ENCODE results near the gene YBX2. TPM values are rescaled to one million over a fixed set of nuclear protein-coding genes. Genes with fewer than 3 reads are reported as not detected.

Gene YBX2
- total and polyA plus RNA-seq, 2 donors (not counting 3 experiments of a cell fraction or from before 2014, with no cell fraction given), result 0.15 to 0.31 TPM

- H3K9me3 ChIP-seq (replicated peaks; ENCODE audit: control insufficient read depth, insufficient read depth, low read length), result no peaks in the 10 kb centered on the region
- no TSS peak for BruUV-seq (replicated peaks)
- no peaks in the 10 kb centered on the region for H3K9me1 ChIP-seq (replicated peaks; ENCODE audit: control insufficient read depth, extremely low read depth, insufficient read depth, low read length)
- no peak overlapping the region for H2AFZ ChIP-seq (ENCODE audit: low read depth, low read length)
- H3K27me3 ChIP-seq (ENCODE audit: control insufficient read depth in 2 of 2, insufficient read depth in 2 of 2, low read length in 2 of 2), result peaks cover 20 to 31% of the 10 kb centered on the region in 2 experiments
- dilution Hi-C loops (cut with MboI; ENCODE audit: extremely low pct_ligation_motif_present, low sequenced_read_pairs) (no loop called here), intact Hi-C loops (cut with micrococcal nuclease) (no loop called here)
- H3K4me1 ChIP-seq (ENCODE audit: control insufficient read depth, extremely low read depth, insufficient read depth, low read length), result peaks cover 8% of the 10 kb centered on the region
- TF ChIP-seq POLR2AphosphoS5 (IDR thresholded peaks at IDR 0.05; ENCODE audit: insufficient read depth, low read depth, low read length), result no peak
- TF ChIP-seq MAX (IDR thresholded peaks at IDR 0.05; ENCODE audit: insufficient read depth, insufficient read length), result no peak
- TF ChIP-seq MYC (IDR thresholded peaks at IDR 0.05; ENCODE audit: low read depth, low read length), result no peak
- TF ChIP-seq FOS (IDR thresholded peaks at IDR 0.05; ENCODE audit: borderline replicate concordance, insufficient read depth, low read length), result no peak
- TF ChIP-seq EZH2 (IDR thresholded peaks at IDR 0.05; ENCODE audit: borderline replicate concordance, low read depth, low read length, severe bottlenecking), result no peak
- DNase-seq (ENCODE audit: low read depth, low spot score) (no peak), FAIRE-seq (no peak)
- no peak overlapping the region for H3K9ac ChIP-seq (replicated peaks; ENCODE audit: extremely low read depth, insufficient read depth, low read length)
- H3K36me3 ChIP-seq (ENCODE audit: control insufficient read depth in 2 of 2, extremely low read depth in 1 of 2, insufficient read depth in 2 of 2, low read length in 2 of 2), result no peaks in the 10 kb centered on the region
- no peaks in the 10 kb centered on the region for H3K79me2 ChIP-seq (ENCODE audit: control insufficient read depth, insufficient read depth, low read length)
- POLR2A ChIA-PET, result no interaction called here
- no peak overlapping the region for H3K27ac ChIP-seq (ENCODE audit: insufficient read depth, low read depth, low read length)
- no peaks in the 10 kb centered on the region for H4K20me1 ChIP-seq (replicated peaks; ENCODE audit: control insufficient read depth, extremely low read depth, insufficient read depth, low read length)
- CTCF ChIA-PET, result interaction anchor here (1.2 to 1.9 kb wide), 2 partner anchors 12 to 73 kb away, joined by 4 read pairs; partner anchors contain the start of gene SLC2A4
- no peak overlapping the region for H3K4me2 ChIP-seq (ENCODE audit: insufficient read depth, low read length)
- H3K4me3 ChIP-seq (replicated peaks in 1 of 3; ENCODE audit: insufficient read depth in 1 of 3, low read depth in 1 of 3, low read length in 3 of 3), result no peak overlapping the region
Measured at GRCh38 chr17:7293159-7293558, 1.3 kb downstream of the YBX2 start.

GRCh38 chr17:7292729-7293128 is 1.7 kb downstream of the YBX2 start:
- H2AFZ ChIP-seq (ENCODE audit: low read depth, low read length), result no peak overlapping the region
- DNase-seq (ENCODE audit: low read depth, low spot score) (no peak), FAIRE-seq (no peak)
- H3K4me1 ChIP-seq (ENCODE audit: control insufficient read depth, extremely low read depth, insufficient read depth, low read length), result peaks cover 8% of the 10 kb centered on the region
- H3K4me2 ChIP-seq (ENCODE audit: insufficient read depth, low read length), result no peak overlapping the region
- H4K20me1 ChIP-seq (replicated peaks; ENCODE audit: control insufficient read depth, extremely low read depth, insufficient read depth, low read length), result no peaks in the 10 kb centered on the region
- peaks cover 20 to 34% of the 10 kb centered on the region in 2 experiments for H3K27me3 ChIP-seq (ENCODE audit: control insufficient read depth in 2 of 2, insufficient read depth in 2 of 2, low read length in 2 of 2)
- POLR2A ChIA-PET, result no interaction called here
- H3K4me3 ChIP-seq (replicated peaks in 1 of 3; ENCODE audit: insufficient read depth in 1 of 3, low read depth in 1 of 3, low read length in 3 of 3), result no peak overlapping the region
- no peak overlapping the region for H3K9ac ChIP-seq (replicated peaks; ENCODE audit: extremely low read depth, insufficient read depth, low read length)
- intact Hi-C loops (cut with micrococcal nuclease), result no loop called here
- no peaks in the 10 kb centered on the region for H3K9me1 ChIP-seq (replicated peaks; ENCODE audit: control insufficient read depth, extremely low read depth, insufficient read depth, low read length)
- CTCF ChIA-PET, result interaction anchor here (1.2 to 1.9 kb wide), 2 partner anchors 11 to 72 kb away, joined by 4 read pairs; partner anchors contain the start of gene SLC2A4
- H3K27ac ChIP-seq (ENCODE audit: insufficient read depth, low read depth, low read length), result no peak overlapping the region
- no peaks in the 10 kb centered on the region for H3K36me3 ChIP-seq (ENCODE audit: control insufficient read depth in 2 of 2, extremely low read depth in 1 of 2, insufficient read depth in 2 of 2, low read length in 2 of 2)
- no peak for TF ChIP-seq MYC (IDR thresholded peaks at IDR 0.05; ENCODE audit: low read depth, low read length)
- no peak for TF ChIP-seq GATA2 (IDR thresholded peaks at IDR 0.05; ENCODE audit: insufficient read depth, insufficient read length, low read depth, low read length)
- no peak for TF ChIP-seq POLR2AphosphoS5 (IDR thresholded peaks at IDR 0.05; ENCODE audit: insufficient read depth, low read depth, low read length)
- TF ChIP-seq JUN (IDR thresholded peaks at IDR 0.05; ENCODE audit: borderline replicate concordance, insufficient read depth, insufficient read length, low read depth), result no peak
- TF ChIP-seq CTCF (IDR thresholded peaks at IDR 0.05; ENCODE audit: extremely low read depth in 1 of 2, insufficient read depth in 1 of 2, low read depth in 1 of 2, low read length in 2 of 2), result no peak
- no peak for TF ChIP-seq FOS (IDR thresholded peaks at IDR 0.05; ENCODE audit: borderline replicate concordance, insufficient read depth, low read length)
- no peak for TF ChIP-seq POLR2A (IDR thresholded peaks at IDR 0.05; ENCODE audit: low read depth, low read length)
- H3K79me2 ChIP-seq (ENCODE audit: control insufficient read depth, insufficient read depth, low read length), result no peaks in the 10 kb centered on the region
- BruUV-seq (replicated peaks), result no TSS peak
- no peaks in the 10 kb centered on the region for H3K9me3 ChIP-seq (replicated peaks; ENCODE audit: control insufficient read depth, insufficient read depth, low read length)
- dilution Hi-C loops (cut with MboI; ENCODE audit: extremely low pct_ligation_motif_present, low sequenced_read_pairs), result no loop called here

All from endothelial cell of umbilical vein (primary cell).